Thoracic aorta (tissue), 2 donors: ENCODE results near the gene CREB5. TPM values are rescaled to one million over a fixed set of nuclear protein-coding genes. Genes with fewer than 3 reads are reported as not detected.

Experiments used
- ATAC-seq: fragments of 150-250 bp; one replicate; pipeline ENCODE4 v1.8.0; 2017; ENCODE audit warnings: low read depth; ENCODE audit not compliant: insufficient number of reproducible peaks, low FRiP score
- DNase-seq: peaks from one replicate; pipeline ENCODE4 v3.0.0-alpha.2; 2020; ENCODE audit warnings: low spot score
- H3K27ac ChIP-seq, 2 donors: fragments of 200-600 bp; sonication (generic); 1 replicate in 1 of 2; 2 replicates in 1 of 2; pipeline ENCODE4 v1.5.1; 2016; ENCODE audit warnings: mild to moderate bottlenecking in 2 of 2, moderate library complexity in 2 of 2
- H3K27me3 ChIP-seq: fragments of 200-600 bp; sonication (generic); replicated peaks from 2 replicates; pipeline ENCODE4 v1.6.0; 2016; ENCODE audit warnings: mild to moderate bottlenecking; ENCODE audit not compliant: insufficient read depth
- H3K36me3 ChIP-seq: fragments of 200-600 bp; sonication (generic); one replicate; pipeline ENCODE4 v1.5.1; 2016
- H3K4me1 ChIP-seq, 2 donors: fragments of 200-600 bp; sonication (generic); 1 replicate in 1 of 2; 2 replicates in 1 of 2; pipeline versions ENCODE4 v1.5.1 to v1.6.0; 2016; ENCODE audit warnings: low read depth in 2 of 2, mild to moderate bottlenecking in 1 of 2; ENCODE audit not compliant: control insufficient read depth in 1 of 2
- H3K4me3 ChIP-seq: fragments of 200-600 bp; sonication (generic); 2 replicates; pipeline ENCODE4 v1.5.1; 2016; ENCODE audit warnings: mild to moderate bottlenecking
- H3K9me3 ChIP-seq: fragments of 200-600 bp; sonication (generic); 2 replicates; pipeline ENCODE4 v1.5.1; 2016
- CTCF ChIP-seq: fragments of 200-600 bp; sonication (generic); IDR thresholded peaks from one replicate; pipeline ENCODE4 v1.5.1; 2019; ENCODE audit warnings: antibody characterized with exemption
- total RNA-seq, 2 donors: library from RNA; depleted of rRNA; stranded (reverse); fragments of >200 nt; gene quantifications; one replicate each; pipeline versions ENCODE4 v1.1.0 to v1.2.3, GENCODE V29; 2016

The CREB5 gene
- total RNA-seq, 2 donors from 2014 or later: 44.4 to 49.1 TPM

DNA sequence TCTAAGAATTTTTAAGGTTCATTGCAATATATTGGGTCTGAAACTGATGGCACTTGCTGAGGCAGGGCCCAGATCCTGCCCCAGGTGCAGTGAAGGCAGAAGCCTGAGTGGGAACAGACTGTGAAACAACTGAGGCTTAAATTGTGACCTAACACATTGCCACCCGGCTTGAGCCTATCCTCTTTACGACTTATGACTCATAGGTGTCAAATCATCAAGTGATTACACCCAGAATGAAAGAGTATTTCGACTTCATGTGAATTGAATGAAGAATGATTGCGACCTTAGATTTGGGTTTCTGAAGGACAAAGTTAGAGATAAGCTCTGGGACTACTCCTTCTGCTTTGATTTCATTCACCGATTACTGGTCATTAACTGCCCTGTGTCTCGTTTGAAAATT is 200.9 kb downstream of the CREB5 start:
- DNase-seq: no peak
- H3K27ac ChIP-seq: no peak overlapping the region
- TF ChIP-seq CTCF: no peak
- peaks cover 0 to 24% of the 10 kb centered on the region in 2 donors for H3K4me1 ChIP-seq
- no peak for ATAC-seq
- no peaks in the 10 kb centered on the region for H3K9me3 ChIP-seq
- no peak overlapping the region for H3K4me3 ChIP-seq
- H3K27me3 ChIP-seq: no peaks in the 10 kb centered on the region
- no peaks in the 10 kb centered on the region for H3K36me3 ChIP-seq

- no peak overlapping the region for H3K4me3 ChIP-seq
- no peak for DNase-seq
- TF ChIP-seq CTCF: no peak
- no peak for ATAC-seq
- no peak overlapping the region for H3K27ac ChIP-seq
- H3K27me3 ChIP-seq: no peaks in the 10 kb centered on the region
- H3K4me1 ChIP-seq: peaks cover 0 to 23% of the 10 kb centered on the region in 2 donors
- H3K36me3 ChIP-seq: no peaks in the 10 kb centered on the region
- H3K9me3 ChIP-seq: no peaks in the 10 kb centered on the region
These were observed 202.8 kb downstream of the CREB5 start for GRCh38 chr7:28615091-28615490.

- Histone ChIP-seq H3K27me3 (no peaks in the 10 kb centered on the region), H3K4me1 (peaks cover 5 to 42% of the 10 kb centered on the region in 2 donors), H3K36me3 (no peaks in the 10 kb centered on the region), H3K9me3 (no peaks in the 10 kb centered on the region), H3K27ac (no peak overlapping the region), H3K4me3 (no peak overlapping the region)
- no peak for TF ChIP-seq CTCF
- DNase-seq: no peak
- no peak for ATAC-seq
These were observed 205.1 kb downstream of the CREB5 start for GRCh38 chr7:28617308-28617880.

DNA sequence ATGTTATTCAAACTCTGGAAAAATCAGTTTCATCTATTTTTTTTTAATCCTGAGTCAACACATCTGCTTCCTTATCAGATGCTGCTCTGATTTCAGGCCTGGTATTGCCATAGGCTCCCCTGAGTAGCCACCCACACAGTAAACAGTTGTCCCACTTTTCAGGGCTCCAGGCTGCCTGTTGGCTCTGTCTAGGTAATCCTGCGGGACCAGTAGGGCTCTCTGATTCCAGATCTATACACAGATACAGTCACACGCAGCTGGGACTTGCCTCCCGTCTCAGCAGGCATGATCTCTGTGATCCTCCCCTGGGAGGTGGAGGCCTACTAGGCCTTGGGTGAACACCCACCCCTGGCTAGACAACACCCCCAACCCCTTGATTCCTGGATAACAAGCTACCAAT is 206.1 kb downstream of the CREB5 start:
- no peaks in the 10 kb centered on the region for H3K36me3 ChIP-seq
- no peaks in the 10 kb centered on the region for H3K27me3 ChIP-seq
- H3K27ac ChIP-seq: no peak overlapping the region
- ATAC-seq (no peak), DNase-seq (no peak)
- no peaks in the 10 kb centered on the region for H3K9me3 ChIP-seq
- peaks cover 11 to 48% of the 10 kb centered on the region in 2 donors for H3K4me1 ChIP-seq
- TF ChIP-seq CTCF: no peak
- H3K4me3 ChIP-seq: no peak overlapping the region

GRCh38 chr7:28619256-28619655 is 206.9 kb downstream of the CREB5 start:
- DNase-seq (no peak), ATAC-seq (no peak)
- H3K9me3 ChIP-seq: no peaks in the 10 kb centered on the region
- peaks cover 11 to 57% of the 10 kb centered on the region in 2 donors for H3K4me1 ChIP-seq
- no peak for TF ChIP-seq CTCF
- no peaks in the 10 kb centered on the region for H3K27me3 ChIP-seq
- H3K36me3 ChIP-seq: no peaks in the 10 kb centered on the region
- H3K27ac ChIP-seq: no peak overlapping the region
- no peak overlapping the region for H3K4me3 ChIP-seq
